Loucy (cell line): ENCODE results near the gene NRXN3.

Source experiments
- CTCF ChIP-seq: fragments of 200-600 bp; sonication (generic); conservative IDR thresholded peaks from 2 replicates; pipeline ENCODE4 v1.5.1; 2014; ENCODE audit warnings: mild to moderate bottlenecking, antibody characterized with exemption, low read length
- EZH2phosphoT487 ChIP-seq: fragments of 200-600 bp; IDR thresholded peaks from 2 replicates; pipeline ENCODE4 v1.6.1; 2018; ENCODE audit warnings: antibody characterized with exemption, mild to moderate bottlenecking, moderate library complexity, borderline replicate concordance

GRCh38 chr14:79842270-79842669 is 1672.1 kb downstream of the NRXN3 start:
- TF ChIP-seq CTCF (no peak), EZH2phosphoT487 (no peak)
